ENCODE measurements around the gene ROCK2.

Gene ROCK2

GRCh38 chr2:11366326-11366741 is 21.9 kb upstream of the ROCK2 start:
- DNase-seq, result no peak

- no peak for DNase-seq
These were observed 20.9 kb upstream of the ROCK2 start for GRCh38 chr2:11365096-11365879.

GRCh38 chr2:11364565-11364887 is 20.1 kb upstream of the ROCK2 start:
- no peak for DNase-seq

GRCh38 chr2:11363868-11364564 is 19.6 kb upstream of the ROCK2 start:
- no peak for DNase-seq

- no peak for DNase-seq
These were observed 15.4 kb upstream of the ROCK2 start for GRCh38 chr2:11359865-11360264.

- DNase-seq, result no peak
These were observed 13.1 kb upstream of the ROCK2 start for GRCh38 chr2:11357428-11357972.

GRCh38 chr2:11356764-11357163 is 12.3 kb upstream of the ROCK2 start:
- no peak for DNase-seq

- DNase-seq, result no peak
These were observed 11.0 kb upstream of the ROCK2 start for GRCh38 chr2:11355194-11356053.

- DNase-seq, result no peak
These were observed 10.1 kb upstream of the ROCK2 start for GRCh38 chr2:11354363-11355154.

- no peak for DNase-seq
These were observed 8.5 kb upstream of the ROCK2 start for GRCh38 chr2:11352781-11353537.

- DNase-seq, result no peak
These were observed 3.8 kb upstream of the ROCK2 start for GRCh38 chr2:11348209-11348749.

- no peak for DNase-seq
These were observed 3.0 kb upstream of the ROCK2 start for GRCh38 chr2:11347403-11347959.

- DNase-seq, result no peak
These were observed 1.6 kb upstream of the ROCK2 start for GRCh38 chr2:11346023-11346482.

GRCh38 chr2:11344956-11345677 is 681 bp upstream of the ROCK2 start:
- DNase-seq, result peak in 1 of 2 donors; percentile 3

GRCh38 chr2:11343650-11344341 is 640 bp downstream of the ROCK2 start:
- DNase-seq, result peak; percentile 11 to 26

GRCh38 chr2:11343368-11343649 is 1.1 kb downstream of the ROCK2 start:
- DNase-seq, result no peak

- no peak for DNase-seq
These were observed 1.7 kb downstream of the ROCK2 start for GRCh38 chr2:11342551-11343367.

GRCh38 chr2:11340717-11341116 is 3.7 kb downstream of the ROCK2 start:
- no peak for DNase-seq
